ENCODE data around the gene CWC27. TPM values are rescaled to one million over a fixed set of nuclear protein-coding genes. Genes with fewer than 3 reads are reported as not detected.

Gene CWC27
- total and polyA plus RNA-seq, 9 of the 15 experiments (the other 6 are each of a cell fraction or from before 2014, with no cell fraction given), result 19.7 to 49.3 (median 38.3) TPM

- WGBS (ENCODE audit: insufficient coverage, low coverage, missing lambda C conversion rate), result 80% methylated on average over 1 of the region's 2 CpGs
- POLR2A ChIA-PET, result no interaction called here
- no TSS peak for BruUV-seq (replicated peaks)
- no peaks in the 10 kb centered on the region for H3K27me3 ChIP-seq (ENCODE audit: control insufficient read depth in 2 of 2, insufficient read depth in 2 of 2, low read length in 2 of 2)
- no peaks in the 10 kb centered on the region for H3K9me1 ChIP-seq (ENCODE audit: control insufficient read depth, insufficient read depth, low read length)
- no peak overlapping the region for H3K9ac ChIP-seq (ENCODE audit: insufficient read depth in 1 of 2, low read depth in 2 of 2, low read length in 2 of 2)
- H3K4me2 ChIP-seq (ENCODE audit: insufficient read depth, low read length), result no peak overlapping the region
- no peak for FAIRE-seq
- H3K4me3 ChIP-seq, result no peak overlapping the region
- no peak overlapping the region for H3K27ac ChIP-seq (ENCODE audit: extremely low read depth, low read depth, low read length)
- ATAC-seq, result no peak
- no peak for DNase-seq (ENCODE audit: extremely low read depth in 1 of 4, low spot score in 3 of 4)
- CTCF ChIA-PET (ENCODE audit: low intra/inter-chr PET ratio), result no interaction called here
- in situ Hi-C loops (cut with MboI) (no loop called here), intact Hi-C loops (cut with micrococcal nuclease) (no loop called here)
- peaks cover 0 to 5% of the 10 kb centered on the region in 2 experiments; a peak in 1 of 5 replicates for H3K4me1 ChIP-seq (replicated peaks in 1 of 2; ENCODE audit: control insufficient read depth in 2 of 2, insufficient read depth in 2 of 2, low read length in 2 of 2)
- H4K20me1 ChIP-seq (replicated peaks; ENCODE audit: control insufficient read depth, insufficient read depth, low read length), result no peaks in the 10 kb centered on the region
- H3K36me3 ChIP-seq (ENCODE audit: control insufficient read depth, insufficient read depth, low read length), result no peaks in the 10 kb centered on the region
- no peak overlapping the region for H2AFZ ChIP-seq (ENCODE audit: low read depth, low read length)
- no peaks in the 10 kb centered on the region for H3K79me2 ChIP-seq (ENCODE audit: control insufficient read depth, insufficient read depth, low read length)
- H3K9me3 ChIP-seq (replicated peaks; ENCODE audit: control insufficient read depth, insufficient read depth, low read depth, low read length), result no peaks in the 10 kb centered on the region
- no peak for TF ChIP-seq C11orf30 (IDR thresholded peaks at IDR 0.05; ENCODE audit: low read depth)
- TF ChIP-seq HIVEP1 (CRISPR knock-in tag; IDR thresholded peaks at IDR 0.05), result no peak
- no peak for TF ChIP-seq HMBOX1 (IDR thresholded peaks at IDR 0.05)
- no peak for TF ChIP-seq TAF7 (tag; IDR thresholded peaks at IDR 0.05)
- TF ChIP-seq HMG20B (CRISPR knock-in tag; IDR thresholded peaks at IDR 0.05), result no peak
- no peak for TF ChIP-seq TSC22D4 (tag; IDR thresholded peaks at IDR 0.05)
- TF ChIP-seq BACH1 (tag; IDR thresholded peaks at IDR 0.05), result no peak
- no peak for TF ChIP-seq NR2C1 (IDR thresholded peaks at IDR 0.05)
- TF ChIP-seq NR2C1 (tag; IDR thresholded peaks at IDR 0.05), result no peak
- TF ChIP-seq TRIM24 (IDR thresholded peaks at IDR 0.05), result no peak
- no peak for TF ChIP-seq ZNF23 (CRISPR knock-in tag; IDR thresholded peaks at IDR 0.05)
- TF ChIP-seq RBM34 (IDR thresholded peaks at IDR 0.05; ENCODE audit: borderline replicate concordance, insufficient read depth, low read length), result no peak
- no peak for TF ChIP-seq MAFG (tag; conservative IDR thresholded peaks at IDR 0.05)
- no peak for TF ChIP-seq PRDM10 (IDR thresholded peaks at IDR 0.05; ENCODE audit: partially characterized antibody)
- no peak for TF ChIP-seq DDX20 (tag; IDR thresholded peaks at IDR 0.05; ENCODE audit: low read depth)
Measured at GRCh38 chr5:65018763-65019162, 250.0 kb downstream of the CWC27 start.

All from K562 (cell line).